GM11168 (cell line): Measurements from ENCODE around the gene PPIF.

Experiments used
- in situ Hi-C: fragments of 300-500 bp; cut with MboI; formaldehyde crosslinking; loops from one replicate; pipeline ENCODE4 v1.12.0; 2022; ENCODE audit warnings: low sequenced_read_pairs; ENCODE audit not compliant: unreplicated experiment

Gene PPIF

GRCh38 chr10:79346012-79346340 lies 1.3 kb upstream of the PPIF start:
- in situ Hi-C loops = no loop called here

GRCh38 chr10:79346388-79347225 lies 662 bp upstream of the PPIF start:
- in situ Hi-C loops = no loop called here

- in situ Hi-C loops = no loop called here
Observed at GRCh38 chr10:79347894-79348639, 798 bp downstream of the PPIF start.

- in situ Hi-C loops = no loop called here
Observed at GRCh38 chr10:79348640-79348988, 1.3 kb downstream of the PPIF start.

GRCh38 chr10:79349072-79349491 lies 1.8 kb downstream of the PPIF start:
- in situ Hi-C loops = no loop called here

- in situ Hi-C loops = no loop called here
Observed at GRCh38 chr10:79349766-79350406, 2.6 kb downstream of the PPIF start.

GRCh38 chr10:79350407-79351154 lies 3.3 kb downstream of the PPIF start:
- in situ Hi-C loops = no loop called here

- in situ Hi-C loops = no loop called here
Observed at GRCh38 chr10:79351332-79351731, 4.1 kb downstream of the PPIF start.

- in situ Hi-C loops = no loop called here
Observed at GRCh38 chr10:79352035-79352877, 5.0 kb downstream of the PPIF start.

- in situ Hi-C loops = no loop called here
Observed at GRCh38 chr10:79353000-79353406, 5.7 kb downstream of the PPIF start.

- in situ Hi-C loops = no loop called here
Observed at GRCh38 chr10:79353726-79354125, 6.5 kb downstream of the PPIF start.

- in situ Hi-C loops = no loop called here
Observed at GRCh38 chr10:79354141-79354540, 6.9 kb downstream of the PPIF start.

GRCh38 chr10:79354615-79355014 lies 7.3 kb downstream of the PPIF start:
- in situ Hi-C loops = no loop called here

GRCh38 chr10:79355420-79356017 lies 8.2 kb downstream of the PPIF start:
- in situ Hi-C loops = no loop called here

- in situ Hi-C loops = no loop called here
Observed at GRCh38 chr10:79356104-79356503, 8.8 kb downstream of the PPIF start.

- in situ Hi-C loops = no loop called here
Observed at GRCh38 chr10:79357180-79357579, 9.9 kb downstream of the PPIF start.

GRCh38 chr10:79358811-79359210 lies 11.5 kb downstream of the PPIF start:
- in situ Hi-C loops = no loop called here

GRCh38 chr10:79359816-79360498 lies 12.7 kb downstream of the PPIF start:
- in situ Hi-C loops = loop anchor here (10.0 kb wide), 1 partner anchor 105 kb away; no protein-coding TSS in a partner anchor
